Mesenchymal stem cell (in vitro differentiated cells and primary cell): ENCODE measurements around the gene PLEKHG7.

ENCODE experiments used
- DNase-seq: peaks from one replicate; pipeline ENCODE4 v3.0.0-alpha.2; 2013
- H2AFZ ChIP-seq: one replicate; pipeline ENCODE4 v1.6.1; 2013; ENCODE audit warnings: low read depth, mild to moderate bottlenecking, control low read depth, inconsistent platforms, low read length, moderate library complexity
- H2AK5ac ChIP-seq: 2 replicates; pipeline ENCODE4 v1.6.1; 2013; ENCODE audit warnings: low read length, moderate library complexity, mild to moderate bottlenecking, inconsistent platforms; ENCODE audit not compliant: severe bottlenecking
- H2BK120ac ChIP-seq: one replicate; pipeline ENCODE4 v1.6.1; 2013; ENCODE audit warnings: low read depth, mild to moderate bottlenecking, inconsistent platforms, low read length, moderate library complexity
- H2BK12ac ChIP-seq, 2 experiments: one replicate each; pipeline ENCODE4 v1.6.1; 2013; ENCODE audit warnings: inconsistent platforms in 2 of 2, low read length in 2 of 2, mild to moderate bottlenecking in 2 of 2, moderate library complexity in 2 of 2, control low read depth in 1 of 2
- H2BK15ac ChIP-seq: one replicate; pipeline ENCODE4 v1.6.1; 2013; ENCODE audit warnings: mild to moderate bottlenecking, low read depth, inconsistent platforms; ENCODE audit not compliant: poor library complexity, severe bottlenecking
- H2BK5ac ChIP-seq: 2 replicates; pipeline ENCODE4 v1.6.1; 2013; ENCODE audit warnings: low read depth, mild to moderate bottlenecking, low read length, control low read depth, inconsistent platforms; ENCODE audit not compliant: poor library complexity, severe bottlenecking
- H3K14ac ChIP-seq, 2 experiments: one replicate each; pipeline ENCODE4 v1.6.1; 2013; ENCODE audit warnings: inconsistent platforms in 2 of 2, low read length in 2 of 2, control low read depth in 1 of 2, mild to moderate bottlenecking in 1 of 2, moderate library complexity in 1 of 2
- H3K18ac ChIP-seq, 2 experiments: one replicate each; pipeline ENCODE4 v1.6.1; 2013; ENCODE audit warnings: inconsistent platforms in 2 of 2, low read length in 2 of 2, control low read depth in 1 of 2, low read depth in 1 of 2, mild to moderate bottlenecking in 1 of 2
- H3K23ac ChIP-seq, 2 experiments: one replicate each; pipeline ENCODE4 v1.6.1; 2013; ENCODE audit warnings: inconsistent platforms in 2 of 2, low read length in 2 of 2, mild to moderate bottlenecking in 2 of 2, moderate library complexity in 2 of 2, control low read depth in 1 of 2
- H3K27ac ChIP-seq: 2 replicates; pipeline ENCODE4 v1.5.1; 2013; ENCODE audit warnings: mild to moderate bottlenecking, moderate library complexity, low read length, control low read depth, inconsistent platforms; ENCODE audit not compliant: poor library complexity, severe bottlenecking
- H3K27me3 ChIP-seq, 2 experiments: 2 replicates each; pipeline versions ENCODE4 v1.6.1 to v1.7.0; 2013; ENCODE audit warnings: low read length in 2 of 2, mild to moderate bottlenecking in 2 of 2, moderate library complexity in 2 of 2, control low read depth in 1 of 2, inconsistent platforms in 1 of 2; ENCODE audit not compliant: control insufficient read depth in 1 of 2, insufficient read depth in 1 of 2
- H3K36me3 ChIP-seq, 2 experiments: 2 replicates each; pipeline versions ENCODE4 v1.6.1 to v1.7.0; 2013; ENCODE audit warnings: low read length in 2 of 2, control low read depth in 1 of 2, inconsistent platforms in 1 of 2, low read depth in 1 of 2, mild to moderate bottlenecking in 1 of 2; ENCODE audit not compliant: insufficient read depth in 2 of 2, control insufficient read depth in 1 of 2
- H3K4ac ChIP-seq, 2 experiments: one replicate each; pipeline ENCODE4 v1.6.1; 2013; ENCODE audit warnings: inconsistent platforms in 2 of 2, low read length in 2 of 2, mild to moderate bottlenecking in 2 of 2, moderate library complexity in 2 of 2, control low read depth in 1 of 2, low read depth in 1 of 2
- H3K4me1 ChIP-seq: 2 replicates; pipeline ENCODE4 v1.6.1; 2013; ENCODE audit warnings: low read depth, low read length, control low read depth; ENCODE audit not compliant: control insufficient read depth, insufficient read depth
- H3K4me2 ChIP-seq: 2 replicates; pipeline ENCODE4 v1.6.1; 2013; ENCODE audit warnings: low read length, mild to moderate bottlenecking, inconsistent platforms; ENCODE audit not compliant: poor library complexity, severe bottlenecking
- H3K4me3 ChIP-seq, 2 experiments: 2 replicates each; pipeline versions ENCODE4 v1.5.1 to v1.7.0; 2013; ENCODE audit warnings: low read length in 2 of 2, mild to moderate bottlenecking in 2 of 2, control low read depth in 1 of 2, low read depth in 1 of 2; ENCODE audit not compliant: insufficient read depth in 1 of 2
- H3K79me1 ChIP-seq: replicated peaks from 2 replicates; pipeline ENCODE4 v1.6.1; 2013; ENCODE audit warnings: mild to moderate bottlenecking, control low read depth, low read length, inconsistent platforms; ENCODE audit not compliant: poor library complexity, severe bottlenecking
- H3K9ac ChIP-seq: 2 replicates; pipeline ENCODE4 v1.7.0; 2013; ENCODE audit warnings: mild to moderate bottlenecking, low read length, moderate library complexity
- H3K9me3 ChIP-seq: 2 replicates; pipeline ENCODE4 v1.7.0; 2013; ENCODE audit warnings: mild to moderate bottlenecking, low read length; ENCODE audit not compliant: control insufficient read depth
- H4K8ac ChIP-seq: one replicate; pipeline ENCODE4 v1.6.1; 2013; ENCODE audit warnings: inconsistent platforms, mild to moderate bottlenecking, low read length, moderate library complexity
- H4K91ac ChIP-seq: one replicate; pipeline ENCODE4 v1.6.1; 2013; ENCODE audit warnings: mild to moderate bottlenecking, low read length, inconsistent platforms
- WGBS: methylation state at CpG from one replicate; pipeline ENCODE4 v1.1.7; 2013; ENCODE audit warnings: mixed read lengths; 5-methylcytosine and 5-hydroxymethylcytosine counted together

PLEKHG7 gene

DNA sequence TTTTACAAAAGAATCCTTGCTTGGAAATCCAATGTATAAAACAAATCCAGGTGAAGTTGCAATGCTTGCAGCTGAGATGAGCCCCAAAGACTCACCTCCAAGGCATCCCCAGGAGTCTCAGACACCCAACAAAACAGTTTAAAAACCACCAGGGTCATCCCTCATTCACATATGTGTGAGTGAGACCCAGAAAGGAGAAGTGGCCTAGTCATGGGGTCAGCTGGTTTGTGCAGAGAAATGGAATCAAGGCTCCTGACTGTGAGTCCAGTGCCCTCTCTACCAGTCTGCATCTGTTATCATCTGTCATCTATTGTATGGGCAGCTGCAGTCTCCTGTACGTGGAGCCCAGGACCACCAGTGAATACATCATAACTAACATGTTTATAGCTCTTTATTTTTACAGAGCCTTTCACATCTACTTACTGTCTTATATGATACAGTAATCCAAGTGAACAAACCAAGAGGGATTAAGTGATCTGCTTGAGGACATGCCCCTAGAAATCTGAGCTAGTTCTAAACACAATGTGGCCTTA lies 27.1 kb downstream of the PLEKHG7 start:
- Histone ChIP-seq H2AFZ (no peak overlapping the region), H2BK5ac (no peak overlapping the region), H3K18ac (no peak overlapping the region), H3K9me3 (no peaks in the 10 kb centered on the region), H3K27me3 (no peaks in the 10 kb centered on the region), H3K9ac (no peak overlapping the region), H3K4me2 (no peak overlapping the region), H3K23ac (no peak overlapping the region), H3K36me3 (no peaks in the 10 kb centered on the region), H3K4me3 (no peak overlapping the region), H3K79me1 (no peaks in the 10 kb centered on the region), H2BK15ac (no peak overlapping the region), H3K27ac (no peak overlapping the region), H4K91ac (no peak overlapping the region), H3K4ac (no peak overlapping the region), H3K14ac (no peak overlapping the region), H2BK120ac (no peak overlapping the region), H2AK5ac (no peak overlapping the region), H3K4me1 (no peaks in the 10 kb centered on the region), H2BK12ac (no peak overlapping the region), H4K8ac (no peak overlapping the region)
- no peak for DNase-seq
- 83% methylated on average over 1 of the region's 1 CpG for WGBS

DNA sequence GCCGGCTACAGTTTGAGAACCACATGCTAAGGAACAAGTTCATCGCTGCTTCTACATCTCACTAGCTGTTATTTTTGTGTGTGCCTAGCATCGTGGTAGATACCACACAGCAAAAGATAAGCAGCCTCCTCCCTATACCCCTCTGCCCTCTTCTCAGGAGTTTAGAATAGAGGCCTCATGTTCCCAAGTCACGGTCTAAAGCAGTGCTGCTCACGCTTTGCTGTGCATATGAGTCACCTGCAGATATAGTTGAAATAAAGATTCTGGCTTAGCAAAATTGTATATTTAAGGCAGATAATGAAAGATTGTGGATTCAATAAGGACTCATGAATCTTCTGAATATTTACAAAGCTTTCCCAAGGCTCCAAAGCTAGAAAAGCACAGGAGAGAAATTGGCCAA lies 28.0 kb downstream of the PLEKHG7 start:
- H3K4me3 ChIP-seq, result no peak overlapping the region
- H3K18ac ChIP-seq, result no peak overlapping the region
- no peaks in the 10 kb centered on the region for H3K36me3 ChIP-seq
- DNase-seq, result no peak
- H3K4ac ChIP-seq, result no peak overlapping the region
- H3K23ac ChIP-seq, result no peak overlapping the region
- H2BK12ac ChIP-seq, result no peak overlapping the region
- H2BK15ac ChIP-seq, result no peak overlapping the region
- no peak overlapping the region for H3K4me2 ChIP-seq
- H3K14ac ChIP-seq, result no peak overlapping the region
- no peaks in the 10 kb centered on the region for H3K4me1 ChIP-seq
- no peak overlapping the region for H2AFZ ChIP-seq
- H2BK120ac ChIP-seq, result no peak overlapping the region
- no peak overlapping the region for H3K9ac ChIP-seq
- H3K27ac ChIP-seq, result no peak overlapping the region
- H3K79me1 ChIP-seq, result no peaks in the 10 kb centered on the region
- H3K27me3 ChIP-seq, result no peaks in the 10 kb centered on the region
- H2BK5ac ChIP-seq, result no peak overlapping the region
- WGBS, result 84% methylated on average over 5 of the region's 5 CpGs
- H3K9me3 ChIP-seq, result no peaks in the 10 kb centered on the region
- H4K91ac ChIP-seq, result no peak overlapping the region
- no peak overlapping the region for H2AK5ac ChIP-seq
- no peak overlapping the region for H4K8ac ChIP-seq

GRCh38 chr12:92732216-92732615 lies 29.4 kb downstream of the PLEKHG7 start:
- H4K8ac ChIP-seq, result no peak overlapping the region
- H4K91ac ChIP-seq, result no peak overlapping the region
- H3K4me3 ChIP-seq, result no peak overlapping the region
- no peaks in the 10 kb centered on the region for H3K4me1 ChIP-seq
- H2AFZ ChIP-seq, result no peak overlapping the region
- no peak overlapping the region for H3K27ac ChIP-seq
- no peak for DNase-seq
- H3K14ac ChIP-seq, result no peak overlapping the region
- H3K23ac ChIP-seq, result no peak overlapping the region
- H3K4ac ChIP-seq, result no peak overlapping the region
- H3K18ac ChIP-seq, result no peak overlapping the region
- H2BK12ac ChIP-seq, result no peak overlapping the region
- H3K9ac ChIP-seq, result no peak overlapping the region
- no peak overlapping the region for H2BK5ac ChIP-seq
- H2AK5ac ChIP-seq, result no peak overlapping the region
- no peaks in the 10 kb centered on the region for H3K9me3 ChIP-seq
- H3K36me3 ChIP-seq, result no peaks in the 10 kb centered on the region
- no peak overlapping the region for H2BK120ac ChIP-seq
- 99% methylated on average over 5 of the region's 5 CpGs for WGBS
- no peaks in the 10 kb centered on the region for H3K79me1 ChIP-seq
- no peak overlapping the region for H2BK15ac ChIP-seq
- H3K27me3 ChIP-seq, result no peaks in the 10 kb centered on the region
- no peak overlapping the region for H3K4me2 ChIP-seq

GRCh38 chr12:92732716-92733115 lies 29.9 kb downstream of the PLEKHG7 start:
- Histone ChIP-seq H2BK5ac (no peak overlapping the region), H3K9ac (no peak overlapping the region), H3K79me1 (no peaks in the 10 kb centered on the region), H3K23ac (peak overlapping the region in 1 of 2 experiments; percentile 17), H3K4ac (no peak overlapping the region), H2AFZ (no peak overlapping the region), H3K9me3 (no peaks in the 10 kb centered on the region), H2BK15ac (no peak overlapping the region), H3K36me3 (no peaks in the 10 kb centered on the region), H2BK12ac (peak overlapping the region in 1 of 2 experiments; percentile 47), H4K8ac (no peak overlapping the region), H3K18ac (no peak overlapping the region), H2BK120ac (no peak overlapping the region), H3K4me3 (no peak overlapping the region), H3K14ac (peak overlapping the region in 1 of 2 experiments; percentile 28), H2AK5ac (no peak overlapping the region), H4K91ac (no peak overlapping the region), H3K4me2 (no peak overlapping the region), H3K27me3 (no peaks in the 10 kb centered on the region), H3K27ac (no peak overlapping the region), H3K4me1 (no peaks in the 10 kb centered on the region)
- DNase-seq, result no peak
- WGBS, result 84% methylated on average over 6 of the region's 6 CpGs
